ENCODE measurements around the gene CHAF1A.

Gene CHAF1A

GRCh38 chr19:4454747-4455718 is 52.6 kb downstream of the CHAF1A start:
- Histone ChIP-seq H4K20me1 (ENCODE audit: low read depth, low read length) (no peaks in the 10 kb centered on the region), H3K4me2 (ENCODE audit: low read depth, low read length, poor library complexity, severe bottlenecking) (no peak overlapping the region), H3K27me3 (ENCODE audit: low read length) (no peaks in the 10 kb centered on the region), H3K27ac (ENCODE audit: low read depth, low read length) (no peak overlapping the region), H3K9me3 (ENCODE audit: insufficient read depth, low read length) (no peaks in the 10 kb centered on the region), H3K36me3 (ENCODE audit: low read length) (no peaks in the 10 kb centered on the region), H3K9me2 (replicated peaks; ENCODE audit: insufficient read depth, low read length) (no peaks in the 10 kb centered on the region), H3K79me2 (ENCODE audit: insufficient read depth, low read length) (0 out of 2 replicates have a peak, but pooled peaks cover 7% of the 10 kb centered on the region), H3F3A (ENCODE audit: insufficient read depth) (peaks cover 6% of the 10 kb centered on the region; the same call in 1 of the 2 replicates), H3K9ac (ENCODE audit: low read length) (no peak overlapping the region), H3K4me3 (ENCODE audit: insufficient read depth, low read length, poor library complexity, severe bottlenecking) (no peak overlapping the region), H2AFZ (ENCODE audit: low read depth, low read length, severe bottlenecking) (no peak overlapping the region)
- TF ChIP-seq EZH2phosphoT487 (conservative IDR thresholded peaks at IDR 0.05; ENCODE audit: low read length) (no peak), CTCF (IDR thresholded peaks at IDR 0.05; ENCODE audit: insufficient read depth, low read length, poor library complexity, severe bottlenecking) (no peak)

GRCh38 chr19:4455719-4456475 is 53.5 kb downstream of the CHAF1A start:
- H3K27ac ChIP-seq (ENCODE audit: low read depth, low read length), result no peak overlapping the region

DNA sequence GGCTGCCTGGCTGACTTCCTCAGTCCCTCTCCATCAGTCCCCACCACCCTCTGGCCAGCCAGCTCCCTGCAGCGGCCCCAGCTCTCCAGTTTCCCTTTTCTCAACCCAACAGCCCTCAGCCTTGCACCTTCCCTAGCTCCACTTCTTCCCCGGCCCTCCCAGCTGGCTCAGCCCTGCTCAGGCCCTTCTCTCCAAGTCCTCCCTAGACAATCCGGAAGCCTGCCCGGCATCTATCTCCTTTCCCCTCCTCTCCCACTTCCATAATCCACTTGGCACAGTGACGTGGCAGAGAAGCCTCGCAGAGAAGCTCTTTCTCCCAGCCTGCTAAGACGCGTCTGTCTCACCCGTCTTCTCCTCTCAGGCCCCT is 54.0 kb downstream of the CHAF1A start:
- no peaks in the 10 kb centered on the region for H3K36me3 ChIP-seq (ENCODE audit: low read length)
- no peak overlapping the region for H3K27ac ChIP-seq (ENCODE audit: low read depth, low read length)
- H3F3A ChIP-seq (ENCODE audit: insufficient read depth), result no peaks in the 10 kb centered on the region
- TF ChIP-seq CTCF (IDR thresholded peaks at IDR 0.05; ENCODE audit: insufficient read depth, low read length, poor library complexity, severe bottlenecking) (no peak), EZH2phosphoT487 (conservative IDR thresholded peaks at IDR 0.05; ENCODE audit: low read length) (no peak)
- peak overlapping the region; percentile 77 for H3K4me2 ChIP-seq (ENCODE audit: low read depth, low read length, poor library complexity, severe bottlenecking)
- H3K9me3 ChIP-seq (ENCODE audit: insufficient read depth, low read length), result no peaks in the 10 kb centered on the region
- no peaks in the 10 kb centered on the region for H4K20me1 ChIP-seq (ENCODE audit: low read depth, low read length)
- no peaks in the 10 kb centered on the region for H3K9me2 ChIP-seq (replicated peaks; ENCODE audit: insufficient read depth, low read length)
- peak overlapping the region; percentile 56 for H3K4me3 ChIP-seq (ENCODE audit: insufficient read depth, low read length, poor library complexity, severe bottlenecking)
- no peaks in the 10 kb centered on the region for H3K27me3 ChIP-seq (ENCODE audit: low read length)
- no peak overlapping the region for H2AFZ ChIP-seq (ENCODE audit: low read depth, low read length, severe bottlenecking)
- peak overlapping the region; percentile 53 for H3K9ac ChIP-seq (ENCODE audit: low read length)
- H3K79me2 ChIP-seq (ENCODE audit: insufficient read depth, low read length), result 0 out of 2 replicates have a peak, but pooled peaks cover 7% of the 10 kb centered on the region

More at GRCh38 chr19:4455719-4456475, 53.5 kb downstream of the CHAF1A start:
- Histone ChIP-seq H3K27me3 (ENCODE audit: low read length) (no peaks in the 10 kb centered on the region), H3K9ac (ENCODE audit: low read length) (peak overlapping the region; percentile 53), H3K4me2 (ENCODE audit: low read depth, low read length, poor library complexity, severe bottlenecking) (peak overlapping the region; percentile 77), H4K20me1 (ENCODE audit: low read depth, low read length) (no peaks in the 10 kb centered on the region), H3K9me2 (replicated peaks; ENCODE audit: insufficient read depth, low read length) (no peaks in the 10 kb centered on the region), H3K9me3 (ENCODE audit: insufficient read depth, low read length) (no peaks in the 10 kb centered on the region), H3K79me2 (ENCODE audit: insufficient read depth, low read length) (0 out of 2 replicates have a peak, but pooled peaks cover 7% of the 10 kb centered on the region), H2AFZ (ENCODE audit: low read depth, low read length, severe bottlenecking) (no peak overlapping the region), H3F3A (ENCODE audit: insufficient read depth) (peaks cover 2% of the 10 kb centered on the region; the same call in 1 of the 2 replicates), H3K36me3 (ENCODE audit: low read length) (no peaks in the 10 kb centered on the region), H3K4me3 (ENCODE audit: insufficient read depth, low read length, poor library complexity, severe bottlenecking) (no peak overlapping the region)
- TF ChIP-seq EZH2phosphoT487 (conservative IDR thresholded peaks at IDR 0.05; ENCODE audit: low read length) (no peak), CTCF (IDR thresholded peaks at IDR 0.05; ENCODE audit: insufficient read depth, low read length, poor library complexity, severe bottlenecking) (no peak)
